GM18907 (cell line): ENCODE data around the gene PRKAR1A.
A peak's percentile ranks its signal among the peaks of the same experiment; 100 is the strongest.
"Not testable (repeated sequence)": the region's sequence is repeated elsewhere in the genome, so short reads cannot be mapped to it uniquely, and the experiment has no call there.

ENCODE experiments used
- ATAC-seq: cut with Tn5 transposase; IDR thresholded peaks from one replicate; pipeline ENCODE4 v1.9.1; 2021; ENCODE audit warnings: mild to moderate bottlenecking, moderate library complexity; ENCODE audit not compliant: unreplicated experiment

The PRKAR1A gene

DNA sequence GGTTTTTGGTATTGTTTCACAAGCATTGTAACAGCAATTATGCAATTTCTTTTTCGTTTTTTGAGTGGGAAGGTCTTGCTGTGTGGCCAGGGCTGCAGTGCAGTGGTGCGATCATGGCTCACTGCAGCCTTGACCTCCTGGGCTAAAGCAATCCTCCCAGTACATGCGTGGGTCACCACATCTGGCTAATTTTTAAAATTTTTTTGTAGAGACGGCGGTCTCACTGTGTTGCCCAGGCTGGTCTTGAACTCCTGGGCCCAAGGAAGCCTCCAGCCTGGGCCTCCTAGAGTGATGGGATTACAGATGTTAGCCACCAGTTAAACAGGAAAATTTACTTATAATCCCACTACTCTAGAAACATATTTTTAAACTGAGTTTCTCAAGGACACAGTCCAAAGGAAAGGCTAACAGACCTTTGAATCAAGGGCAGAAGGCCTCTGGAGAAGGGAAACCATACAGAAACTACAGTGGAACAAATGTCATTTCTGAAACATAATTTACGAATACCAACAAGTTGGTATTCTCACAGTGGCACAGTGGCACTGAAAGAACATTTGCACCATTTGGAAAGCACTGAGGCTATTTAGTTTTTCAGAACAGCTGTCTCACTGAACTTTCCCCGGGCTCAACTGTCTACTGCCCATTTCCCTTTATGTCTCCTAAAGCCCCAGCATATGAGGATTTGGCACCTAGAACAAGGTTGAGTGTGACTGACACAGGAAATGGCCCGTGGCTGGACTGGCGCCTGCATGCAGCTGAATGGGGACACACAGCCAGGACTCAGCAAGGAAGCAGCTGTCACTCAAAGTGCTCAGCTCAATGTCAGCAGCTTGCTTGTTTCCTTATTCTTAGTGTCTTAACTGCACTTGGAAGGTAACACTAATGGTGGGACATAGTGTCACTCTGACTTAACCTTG, 2.8 kb upstream of the PRKAR1A start:
- ATAC-seq, result no peak

DNA sequence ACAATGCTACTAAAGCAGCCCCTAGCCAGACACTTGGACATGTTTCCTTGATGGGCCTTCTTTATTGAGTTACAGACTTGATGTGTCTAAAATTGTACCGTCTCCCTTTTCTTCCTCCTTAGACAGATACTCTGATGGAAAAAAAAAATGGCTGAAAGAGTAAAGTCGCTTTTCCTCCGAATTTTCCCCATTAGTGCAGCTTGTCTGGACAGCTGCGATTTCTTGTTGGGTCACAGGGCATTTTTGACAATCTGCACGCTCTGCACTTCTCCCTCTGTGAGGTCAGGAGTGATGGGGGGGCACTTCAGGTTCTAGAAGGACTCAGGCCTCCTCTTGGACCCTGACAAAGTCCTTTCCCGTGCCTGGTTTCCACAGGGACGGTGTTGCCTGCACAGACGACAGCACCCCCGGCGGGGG, 968 bp upstream of the PRKAR1A start:
- no peak for ATAC-seq

DNA sequence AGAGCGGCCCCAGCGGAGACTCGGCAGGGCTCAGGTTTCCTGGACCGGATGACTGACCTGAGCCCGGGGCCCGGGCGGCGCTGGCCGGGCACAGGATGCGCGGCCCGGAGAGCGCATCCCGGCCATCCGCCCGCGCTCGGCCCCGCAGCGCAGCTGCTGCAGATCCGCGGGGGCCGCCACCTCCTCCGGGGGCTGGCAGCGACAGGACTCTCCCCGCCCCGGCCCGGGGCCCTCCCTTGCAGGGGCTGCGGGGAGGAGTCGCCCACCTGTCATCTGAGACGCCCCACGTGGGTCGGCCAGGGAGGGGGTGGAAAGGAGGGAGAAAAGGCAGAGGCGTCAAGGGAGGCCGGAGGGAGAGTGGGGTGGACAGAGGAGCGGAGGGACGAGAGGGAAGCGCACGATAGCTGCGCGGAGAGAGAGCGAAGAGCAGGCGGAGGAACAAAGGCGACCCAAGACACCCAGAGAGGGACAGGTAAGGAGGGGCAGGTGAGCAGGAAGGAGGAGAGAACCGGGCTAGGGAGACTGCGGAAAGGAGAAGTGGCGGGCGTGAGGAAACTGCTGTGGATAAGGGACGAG, 471 bp upstream of the PRKAR1A start:
- ATAC-seq, result peak; percentile 50

DNA sequence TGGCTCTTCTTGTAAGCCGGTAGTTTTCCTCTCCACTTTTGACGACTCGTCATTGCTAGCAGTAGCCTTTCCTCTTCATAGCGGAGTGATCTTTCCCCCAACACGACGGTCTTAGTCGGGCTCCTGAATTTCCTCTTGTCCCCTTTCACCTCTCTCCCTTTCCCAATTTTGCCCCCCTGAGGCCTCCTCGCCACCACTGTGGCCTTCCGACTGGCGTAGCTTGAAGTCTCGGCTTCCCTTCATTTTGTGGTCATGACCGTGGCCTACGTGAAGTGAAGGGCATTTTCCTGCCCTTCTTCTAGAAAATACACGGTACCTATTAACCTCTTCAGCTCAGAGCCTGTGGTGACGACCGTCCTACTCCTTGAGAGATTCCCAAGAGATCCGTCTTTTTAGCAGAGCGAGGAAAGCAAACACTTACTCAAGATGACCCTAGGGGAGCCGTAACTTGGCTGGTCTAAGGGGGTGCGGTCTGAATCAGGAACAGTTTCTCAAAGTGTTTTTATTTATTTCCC, 787 bp downstream of the PRKAR1A start:
- no peak for ATAC-seq

DNA sequence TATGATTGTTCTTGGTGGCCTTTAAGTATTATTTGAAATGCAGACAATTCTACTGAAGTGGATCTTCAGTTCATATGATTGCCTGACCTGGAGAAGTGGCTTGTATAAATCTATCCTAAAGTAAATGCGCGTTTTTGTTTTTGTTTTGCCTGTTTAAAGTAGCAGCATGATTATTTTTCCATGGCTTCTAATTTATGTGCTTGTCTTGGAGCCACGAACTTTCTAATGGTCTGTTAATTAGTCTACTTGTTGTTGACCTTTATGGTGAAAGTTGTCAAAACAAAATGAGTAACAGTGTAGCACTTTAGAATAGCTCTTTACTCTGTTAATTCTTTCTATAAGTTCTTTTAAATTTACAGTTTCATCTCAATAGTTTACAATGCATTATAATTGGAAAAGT, 1.7 kb downstream of the PRKAR1A start:
- no peak for ATAC-seq

DNA sequence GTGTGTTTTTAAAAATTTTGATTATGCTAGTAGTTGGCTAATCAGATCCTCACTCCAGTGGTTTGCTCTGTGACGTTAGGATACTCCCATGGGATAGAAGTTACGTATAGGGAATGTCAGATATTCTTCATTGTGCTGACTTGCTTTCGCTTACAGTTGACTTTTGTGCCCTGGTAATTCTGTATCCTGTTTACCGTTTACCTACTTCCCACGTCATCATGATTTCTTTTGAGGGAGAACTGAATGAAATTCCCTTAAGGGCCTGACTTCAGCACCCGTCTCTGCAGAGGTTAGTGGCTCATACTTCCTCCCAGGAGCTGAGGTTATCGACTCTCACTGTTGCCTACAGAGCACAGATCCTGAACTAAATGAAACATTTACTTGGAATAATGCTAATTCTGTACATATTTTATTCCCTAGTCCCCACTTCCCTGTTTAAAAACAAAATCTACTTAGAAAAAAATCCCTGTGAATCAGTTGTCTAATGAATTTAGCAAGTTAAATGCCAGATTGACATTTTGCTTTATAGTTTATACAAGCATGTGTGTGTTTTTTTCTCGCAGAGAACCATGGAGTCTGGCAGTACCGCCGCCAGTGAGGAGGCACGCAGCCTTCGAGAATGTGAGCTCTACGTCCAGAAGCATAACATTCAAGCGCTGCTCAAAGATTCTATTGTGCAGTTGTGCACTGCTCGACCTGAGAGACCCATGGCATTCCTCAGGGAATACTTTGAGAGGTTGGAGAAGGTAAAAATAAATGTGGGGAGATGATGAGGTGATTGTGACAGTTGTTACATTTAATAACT, 2.8 kb downstream of the PRKAR1A start:
- ATAC-seq, result no peak

DNA sequence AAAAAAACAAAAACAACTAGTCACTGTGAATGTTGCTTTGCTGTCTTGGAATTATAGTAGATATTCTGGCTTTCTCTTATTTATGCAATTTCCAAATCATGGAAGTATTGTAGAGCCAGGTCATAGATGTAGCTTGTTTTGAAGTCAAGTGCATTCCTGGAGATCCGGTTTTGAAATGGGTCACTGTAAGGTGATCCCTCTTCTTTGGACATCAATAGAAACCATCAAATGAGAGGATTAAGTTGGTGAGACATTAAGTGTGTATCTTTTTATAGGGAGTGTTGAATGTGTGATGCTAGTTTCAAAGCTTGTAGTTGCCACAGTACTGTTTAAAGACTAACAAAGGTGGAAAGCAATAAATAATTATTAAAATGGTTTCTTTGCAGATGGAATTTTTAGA, 4.5 kb downstream of the PRKAR1A start:
- no peak for ATAC-seq

DNA sequence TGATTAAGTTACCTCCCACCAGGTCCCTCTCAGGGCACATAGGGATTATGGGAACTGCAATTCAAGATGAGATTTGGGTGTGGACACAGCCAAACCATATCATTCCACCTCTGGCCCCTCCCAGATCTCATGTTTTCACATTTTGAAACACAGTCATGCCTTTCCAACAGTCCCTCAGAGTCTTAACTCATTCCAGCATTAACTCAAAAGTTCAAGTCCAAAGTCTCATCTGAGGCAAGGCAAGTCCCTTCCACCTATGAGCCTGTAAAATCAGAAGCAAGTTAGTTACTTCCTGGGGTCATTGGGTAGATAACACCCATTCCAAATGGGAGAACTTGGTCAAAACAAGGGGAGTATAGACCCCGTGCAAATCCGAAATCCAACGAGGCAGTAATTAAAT, 5.4 kb downstream of the PRKAR1A start:
- not testable (repeated sequence) for ATAC-seq

DNA sequence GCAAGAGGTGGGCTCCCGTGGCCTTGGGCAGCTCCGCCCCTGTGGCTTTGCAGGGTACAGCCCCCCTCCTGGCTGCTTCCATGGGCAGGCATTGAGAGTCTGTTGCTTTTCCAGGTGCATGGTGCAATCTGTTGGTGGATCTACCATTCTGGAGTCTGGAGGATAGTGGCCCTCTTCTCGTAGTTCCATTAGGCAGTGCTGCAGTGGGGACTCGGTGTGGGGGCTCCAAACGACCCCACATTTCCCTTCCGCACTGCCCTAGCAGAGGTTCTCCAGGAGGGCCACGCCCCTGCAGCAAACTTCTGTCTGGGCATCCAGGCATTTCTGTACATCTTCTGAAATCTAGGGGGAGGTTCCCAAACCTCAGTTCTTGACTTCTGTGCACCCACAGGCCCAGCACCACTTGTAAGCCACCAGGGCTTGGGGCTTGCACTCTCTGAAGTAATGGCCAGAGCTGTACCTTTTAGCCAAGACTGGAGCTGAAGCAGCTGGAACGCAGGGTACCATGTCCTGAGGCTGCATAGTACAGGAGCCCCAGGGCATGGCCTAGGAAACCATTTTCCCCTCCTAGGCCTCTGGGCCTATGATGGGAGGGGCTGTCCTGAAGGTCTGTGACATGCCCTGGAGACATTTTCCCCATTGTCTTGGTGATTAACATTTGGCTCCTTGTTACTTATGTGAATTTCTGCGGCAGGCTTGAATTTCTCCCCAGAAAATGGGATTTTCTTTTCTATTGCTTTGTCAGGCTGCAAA, 6.0 kb downstream of the PRKAR1A start:
- ATAC-seq, result no peak

DNA sequence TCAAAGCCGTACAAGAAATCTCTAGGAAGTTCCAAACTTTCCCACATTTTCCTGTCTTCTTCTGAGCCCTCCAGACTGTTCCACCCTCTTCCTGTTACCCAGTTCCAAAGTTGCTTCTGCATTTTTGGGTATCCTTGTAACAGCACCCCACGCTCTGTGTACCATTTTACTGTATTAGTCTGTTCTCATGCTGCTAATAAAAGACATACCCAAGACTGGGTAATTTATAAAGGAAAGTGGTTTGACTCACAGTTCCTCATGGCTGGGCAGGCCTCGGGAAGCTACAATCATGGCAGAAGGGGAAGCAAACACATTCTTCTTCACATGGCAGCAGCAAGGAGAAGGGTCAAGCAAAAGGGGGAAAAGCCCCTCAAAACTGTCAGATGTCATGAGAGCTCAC, 6.8 kb downstream of the PRKAR1A start:
- ATAC-seq, result not testable (repeated sequence)

DNA sequence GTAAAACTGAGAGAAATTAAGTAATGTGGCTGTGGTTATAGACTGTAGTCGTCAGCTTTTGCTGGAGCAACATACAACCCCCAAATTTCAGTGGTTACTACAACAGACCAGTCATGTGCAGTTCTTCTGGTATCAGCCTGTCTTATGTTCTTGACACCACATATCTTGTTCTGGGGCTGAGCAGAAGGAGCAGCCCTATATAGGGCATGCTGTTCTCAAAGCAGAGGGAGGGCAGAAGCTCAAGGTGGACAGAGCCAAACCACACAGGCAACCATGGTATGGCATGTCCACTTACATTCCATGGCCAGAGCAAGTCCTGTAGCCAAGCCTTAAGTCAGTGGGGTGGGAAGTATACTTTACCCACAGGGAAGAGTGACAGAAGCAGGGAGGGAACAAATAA, 7.7 kb downstream of the PRKAR1A start:
- ATAC-seq, result no peak

DNA sequence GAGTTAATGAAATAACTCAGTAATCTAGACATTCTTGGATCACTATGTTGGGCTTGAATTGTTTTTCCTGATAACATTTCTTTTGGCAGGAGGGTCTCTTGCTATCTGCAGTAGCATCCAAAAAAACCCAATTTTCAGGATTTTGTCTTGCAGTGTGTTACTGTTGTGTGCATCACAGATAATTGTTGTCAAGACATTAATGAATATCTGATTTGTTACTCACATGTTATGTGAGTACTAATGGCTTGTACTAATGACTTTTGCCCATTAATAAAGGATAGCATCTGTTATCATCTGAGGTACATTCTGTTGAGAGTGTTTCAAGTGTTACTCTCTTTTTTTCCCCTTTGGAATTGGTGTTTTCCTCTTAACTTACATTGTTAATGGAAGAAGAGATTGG, 10.0 kb downstream of the PRKAR1A start:
- ATAC-seq, result no peak

DNA sequence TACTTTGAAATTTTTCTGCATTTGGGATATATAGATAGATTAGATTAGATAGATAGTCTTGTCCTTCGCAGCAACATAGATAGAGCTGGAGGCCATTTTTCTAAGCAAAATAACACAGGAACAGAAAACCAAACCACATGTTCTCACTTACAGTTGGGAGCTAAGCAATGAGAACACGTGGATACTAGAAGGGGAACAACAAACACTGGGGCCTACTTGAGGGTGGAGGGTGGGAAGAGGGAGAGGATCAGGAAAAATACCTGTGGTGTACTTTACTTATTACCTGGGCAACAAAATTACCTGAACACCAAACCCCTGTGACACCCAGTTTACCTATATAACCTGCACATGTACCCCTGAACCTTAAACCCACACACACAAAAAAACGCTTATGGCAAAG, 14.3 kb downstream of the PRKAR1A start:
- ATAC-seq, result no peak

DNA sequence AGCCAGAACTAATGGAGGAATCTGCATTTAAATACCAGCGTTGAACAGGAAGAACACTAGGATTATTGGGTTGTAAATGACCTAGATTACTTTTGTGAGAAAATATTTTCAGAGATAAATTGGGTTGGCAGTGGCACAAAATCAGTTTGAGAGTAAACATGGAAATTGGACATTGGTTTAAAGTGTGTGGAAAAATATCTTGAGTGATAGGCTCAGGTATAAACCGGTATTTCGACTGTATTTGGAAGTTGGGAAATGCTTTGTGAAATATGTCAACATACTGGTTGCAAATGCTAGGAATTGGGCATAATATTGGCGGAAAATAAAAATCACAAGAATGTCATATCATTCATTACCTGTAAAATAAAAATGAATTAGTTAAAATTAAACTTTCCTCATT, 15.1 kb downstream of the PRKAR1A start:
- ATAC-seq, result no peak

DNA sequence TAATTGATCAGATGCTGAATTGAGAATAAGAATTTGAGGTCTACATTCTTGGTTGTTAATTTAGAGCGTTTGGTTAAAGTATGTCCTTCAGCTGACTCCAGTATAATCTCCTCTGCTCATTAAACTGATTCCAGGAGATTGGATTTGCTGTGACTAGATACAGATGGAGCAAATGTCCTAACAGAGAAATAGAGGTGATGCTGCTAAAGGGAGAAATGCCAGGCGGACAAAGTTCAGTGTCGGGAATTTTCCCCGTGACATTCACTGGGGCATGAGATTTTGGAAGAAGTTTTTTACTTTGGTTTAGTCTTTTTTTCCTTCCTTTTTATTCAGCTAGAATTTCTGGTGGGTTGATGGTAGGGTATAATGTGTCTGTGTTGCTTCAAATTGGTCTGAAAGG, 19.0 kb downstream of the PRKAR1A start:
- ATAC-seq, result no peak

DNA sequence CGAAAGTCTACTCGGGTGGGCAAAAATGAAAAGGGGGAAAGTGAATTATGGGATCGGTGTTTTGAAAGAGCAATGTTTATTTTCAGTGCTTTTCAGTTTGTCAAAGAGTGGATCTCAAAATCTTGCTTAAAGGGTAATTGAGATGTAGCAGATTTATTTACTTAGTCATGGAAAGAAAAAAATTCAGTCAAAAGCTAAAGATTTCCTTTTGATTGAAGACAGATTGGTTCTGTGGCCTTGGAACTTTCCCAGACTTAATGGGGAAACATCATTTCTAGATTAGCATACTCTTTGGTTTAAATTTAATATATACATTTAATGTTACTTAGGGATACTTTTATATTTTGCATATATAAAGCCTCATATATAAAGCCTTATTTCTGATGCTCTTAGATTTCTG, 20.6 kb downstream of the PRKAR1A start:
- no peak for ATAC-seq

DNA sequence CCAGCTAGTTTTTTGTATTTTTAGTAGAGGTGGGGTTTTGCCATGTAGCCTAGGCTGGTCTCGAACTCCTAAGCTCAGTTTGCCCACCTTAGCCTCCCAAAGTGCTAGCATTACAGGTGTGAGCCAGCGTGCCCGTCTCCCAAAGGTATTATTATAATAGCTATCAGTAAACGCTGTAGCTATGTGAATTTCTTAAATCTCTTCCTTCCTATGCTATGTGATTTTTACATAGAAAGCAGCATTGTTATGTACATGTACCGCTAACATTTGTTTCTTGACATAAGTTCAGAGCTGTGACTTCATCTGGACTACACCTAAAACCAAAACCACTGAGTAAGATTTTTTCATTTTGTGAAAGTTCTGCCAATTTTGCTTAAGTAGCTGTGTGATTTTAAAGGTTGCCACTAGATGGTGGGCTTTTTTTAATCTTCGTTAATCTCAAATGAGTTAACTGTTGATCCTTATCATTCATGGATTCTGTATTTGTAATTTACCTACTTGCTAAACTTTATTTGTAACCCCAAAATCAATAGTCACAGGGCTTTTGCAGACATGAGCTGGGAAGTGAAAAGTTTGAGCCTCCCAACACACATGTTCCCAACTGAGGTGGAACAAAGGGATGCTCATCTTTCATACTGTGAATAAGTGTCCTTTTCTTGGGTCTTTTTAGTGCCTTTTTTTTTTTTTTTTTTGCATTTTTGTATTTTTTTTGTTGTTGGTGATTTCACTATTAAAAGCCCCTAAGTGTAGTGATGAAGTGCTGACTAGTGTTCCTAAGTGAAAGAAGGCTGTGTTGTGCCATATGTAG, 21.9 kb downstream of the PRKAR1A start:
- ATAC-seq, result no peak

DNA sequence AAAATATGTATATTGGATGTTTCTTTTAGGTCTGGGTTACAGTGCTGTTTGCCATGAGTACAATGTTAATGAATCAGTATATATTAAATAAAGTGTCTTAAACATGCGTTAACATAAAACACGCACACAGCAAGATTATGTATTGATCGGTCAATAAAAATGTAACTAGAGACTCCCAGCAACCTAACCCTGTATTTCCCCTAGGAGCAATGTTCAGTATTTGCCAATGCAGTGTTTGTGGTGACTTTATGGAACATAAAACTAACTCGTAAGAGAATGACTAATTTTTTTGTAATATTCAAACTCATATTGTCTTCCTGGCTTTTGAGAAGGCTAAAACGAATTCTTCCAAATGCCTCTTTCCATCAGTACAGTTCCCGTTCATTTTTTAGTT, 22.5 kb downstream of the PRKAR1A start:
- no peak for ATAC-seq

DNA sequence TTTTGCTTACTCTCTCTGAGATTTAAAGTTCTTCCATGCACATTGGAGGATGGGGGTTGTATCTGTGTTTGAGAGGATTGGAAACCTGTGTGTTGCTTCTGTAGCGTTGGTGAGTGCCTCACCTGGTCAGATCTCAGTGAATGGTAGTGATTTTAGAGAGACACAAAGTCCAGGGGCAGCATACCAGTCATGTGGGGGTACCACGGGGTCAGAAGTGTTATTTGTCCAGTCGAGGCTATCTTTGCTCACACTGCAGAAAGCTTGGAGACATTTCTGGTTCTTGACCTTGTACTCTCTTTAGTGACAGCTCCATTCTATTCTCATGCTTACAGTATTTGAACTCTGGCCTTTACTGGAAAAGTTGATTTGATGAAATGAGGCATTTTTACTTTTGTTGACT, 23.7 kb downstream of the PRKAR1A start:
- ATAC-seq, result no peak
